ENCODE data around the gene CELA3A. TPM values are rescaled to one million over a fixed set of nuclear protein-coding genes. Genes with fewer than 3 reads are reported as not detected.
"Not testable (repeated sequence)": the region's sequence is repeated elsewhere in the genome, so short reads cannot be mapped to it uniquely, and the experiment has no call there.

The CELA3A gene
- total RNA-seq, 1 donor from 2014 or later: not detected

GRCh38 chr1:21978209-21978608 is 23.2 kb upstream of the CELA3A start:
- H3K4me1 Mint-ChIP-seq (ENCODE audit: low read depth, unreplicated experiment); H3K27me3 Mint-ChIP-seq (ENCODE audit: low read depth, unreplicated experiment); H2AFZ ChIP-seq (ENCODE audit: low read depth, low read length); H3K36me3 Mint-ChIP-seq (ENCODE audit: low read depth, unreplicated experiment); H3K9me3 ChIP-seq (ENCODE audit: insufficient read depth, low read depth, low read length); FAIRE-seq; H3K27me3 ChIP-seq (ENCODE audit: insufficient read depth, low read length); H3K27ac ChIP-seq (ENCODE audit: low read depth, low read length); H3K4me1 ChIP-seq (ENCODE audit: insufficient read depth, low read length); H3K27ac Mint-ChIP-seq (ENCODE audit: unreplicated experiment); H3K9me3 Mint-ChIP-seq (ENCODE audit: unreplicated experiment); H3K9ac ChIP-seq (ENCODE audit: low read length); H3K79me2 ChIP-seq (ENCODE audit: insufficient read depth, low read length); H3K4me3 Mint-ChIP-seq (ENCODE audit: unreplicated experiment); H3K36me3 ChIP-seq (ENCODE audit: insufficient read depth, low read length); H3K4me2 ChIP-seq (ENCODE audit: low read length); DNase-seq (ENCODE audit: low read depth); H4K20me1 ChIP-seq (ENCODE audit: insufficient read depth, low read length); H3K4me3 ChIP-seq (ENCODE audit: insufficient read depth, low read depth, low read length): not testable (repeated sequence)

GRCh38 chr1:21980515-21981220 is 20.8 kb upstream of the CELA3A start:
- H3K79me2 ChIP-seq (ENCODE audit: insufficient read depth, low read length); DNase-seq (ENCODE audit: low read depth): not testable (repeated sequence)

GRCh38 chr1:21981253-21981652 is 20.2 kb upstream of the CELA3A start:
- not testable (repeated sequence) for H3K9me3 Mint-ChIP-seq (ENCODE audit: unreplicated experiment); H3K36me3 Mint-ChIP-seq (ENCODE audit: low read depth, unreplicated experiment); FAIRE-seq; H3K27ac Mint-ChIP-seq (ENCODE audit: unreplicated experiment); H4K20me1 ChIP-seq (ENCODE audit: insufficient read depth, low read length); H3K27me3 ChIP-seq (ENCODE audit: insufficient read depth, low read length); H3K4me3 Mint-ChIP-seq (ENCODE audit: unreplicated experiment); H3K4me2 ChIP-seq (ENCODE audit: low read length); H2AFZ ChIP-seq (ENCODE audit: low read depth, low read length); H3K27ac ChIP-seq (ENCODE audit: low read depth, low read length); H3K27me3 Mint-ChIP-seq (ENCODE audit: low read depth, unreplicated experiment); H3K9ac ChIP-seq (ENCODE audit: low read length); H3K4me3 ChIP-seq (ENCODE audit: insufficient read depth, low read depth, low read length); H3K4me1 Mint-ChIP-seq (ENCODE audit: low read depth, unreplicated experiment); H3K79me2 ChIP-seq (ENCODE audit: insufficient read depth, low read length); H3K9me3 ChIP-seq (ENCODE audit: insufficient read depth, low read depth, low read length); DNase-seq (ENCODE audit: low read depth); H3K36me3 ChIP-seq (ENCODE audit: insufficient read depth, low read length); H3K4me1 ChIP-seq (ENCODE audit: insufficient read depth, low read length)

More at GRCh38 chr1:21980515-21981220, 20.8 kb upstream of the CELA3A start:
- not testable (repeated sequence) for H3K4me2 ChIP-seq (ENCODE audit: low read length); H2AFZ ChIP-seq (ENCODE audit: low read depth, low read length); H3K4me1 ChIP-seq (ENCODE audit: insufficient read depth, low read length); H3K36me3 Mint-ChIP-seq (ENCODE audit: low read depth, unreplicated experiment); H3K4me3 Mint-ChIP-seq (ENCODE audit: unreplicated experiment); H3K9ac ChIP-seq (ENCODE audit: low read length); H3K27ac Mint-ChIP-seq (ENCODE audit: unreplicated experiment); H3K36me3 ChIP-seq (ENCODE audit: insufficient read depth, low read length); H3K4me1 Mint-ChIP-seq (ENCODE audit: low read depth, unreplicated experiment); H3K27me3 ChIP-seq (ENCODE audit: insufficient read depth, low read length); H3K4me3 ChIP-seq (ENCODE audit: insufficient read depth, low read depth, low read length); H3K9me3 ChIP-seq (ENCODE audit: insufficient read depth, low read depth, low read length); FAIRE-seq; H3K27me3 Mint-ChIP-seq (ENCODE audit: low read depth, unreplicated experiment); H4K20me1 ChIP-seq (ENCODE audit: insufficient read depth, low read length); H3K9me3 Mint-ChIP-seq (ENCODE audit: unreplicated experiment); H3K27ac ChIP-seq (ENCODE audit: low read depth, low read length)

GRCh38 chr1:21982122-21982521 is 19.3 kb upstream of the CELA3A start:
- not testable (repeated sequence) for H3K4me3 Mint-ChIP-seq (ENCODE audit: unreplicated experiment); DNase-seq (ENCODE audit: low read depth); H3K27ac ChIP-seq (ENCODE audit: low read depth, low read length); H3K4me3 ChIP-seq (ENCODE audit: insufficient read depth, low read depth, low read length); H3K79me2 ChIP-seq (ENCODE audit: insufficient read depth, low read length); H3K9ac ChIP-seq (ENCODE audit: low read length); H3K27me3 ChIP-seq (ENCODE audit: insufficient read depth, low read length); H3K4me2 ChIP-seq (ENCODE audit: low read length); H3K4me1 Mint-ChIP-seq (ENCODE audit: low read depth, unreplicated experiment); H3K9me3 ChIP-seq (ENCODE audit: insufficient read depth, low read depth, low read length); H3K36me3 Mint-ChIP-seq (ENCODE audit: low read depth, unreplicated experiment); H3K36me3 ChIP-seq (ENCODE audit: insufficient read depth, low read length); FAIRE-seq; H3K4me1 ChIP-seq (ENCODE audit: insufficient read depth, low read length); H3K27me3 Mint-ChIP-seq (ENCODE audit: low read depth, unreplicated experiment); H2AFZ ChIP-seq (ENCODE audit: low read depth, low read length); H4K20me1 ChIP-seq (ENCODE audit: insufficient read depth, low read length); H3K9me3 Mint-ChIP-seq (ENCODE audit: unreplicated experiment); H3K27ac Mint-ChIP-seq (ENCODE audit: unreplicated experiment)

- not testable (repeated sequence) for H4K20me1 ChIP-seq (ENCODE audit: insufficient read depth, low read length); H3K4me2 ChIP-seq (ENCODE audit: low read length); DNase-seq (ENCODE audit: low read depth); H3K9ac ChIP-seq (ENCODE audit: low read length); H3K27me3 Mint-ChIP-seq (ENCODE audit: low read depth, unreplicated experiment); H3K4me3 Mint-ChIP-seq (ENCODE audit: unreplicated experiment); H3K4me1 ChIP-seq (ENCODE audit: insufficient read depth, low read length); H3K27me3 ChIP-seq (ENCODE audit: insufficient read depth, low read length); H2AFZ ChIP-seq (ENCODE audit: low read depth, low read length); H3K36me3 ChIP-seq (ENCODE audit: insufficient read depth, low read length); H3K9me3 ChIP-seq (ENCODE audit: insufficient read depth, low read depth, low read length); H3K79me2 ChIP-seq (ENCODE audit: insufficient read depth, low read length); FAIRE-seq; H3K4me1 Mint-ChIP-seq (ENCODE audit: low read depth, unreplicated experiment); H3K4me3 ChIP-seq (ENCODE audit: insufficient read depth, low read depth, low read length); H3K27ac Mint-ChIP-seq (ENCODE audit: unreplicated experiment); H3K27ac ChIP-seq (ENCODE audit: low read depth, low read length); H3K36me3 Mint-ChIP-seq (ENCODE audit: low read depth, unreplicated experiment); H3K9me3 Mint-ChIP-seq (ENCODE audit: unreplicated experiment)
These were observed 17.9 kb upstream of the CELA3A start for GRCh38 chr1:21983539-21983938.

- not testable (repeated sequence) for H3K27me3 ChIP-seq (ENCODE audit: insufficient read depth, low read length); H3K4me1 ChIP-seq (ENCODE audit: insufficient read depth, low read length); H3K79me2 ChIP-seq (ENCODE audit: insufficient read depth, low read length); FAIRE-seq; DNase-seq (ENCODE audit: low read depth); H3K4me2 ChIP-seq (ENCODE audit: low read length); H3K4me3 ChIP-seq (ENCODE audit: insufficient read depth, low read depth, low read length); H3K36me3 ChIP-seq (ENCODE audit: insufficient read depth, low read length); H3K9me3 Mint-ChIP-seq (ENCODE audit: unreplicated experiment); H3K36me3 Mint-ChIP-seq (ENCODE audit: low read depth, unreplicated experiment); H3K4me3 Mint-ChIP-seq (ENCODE audit: unreplicated experiment); H3K9me3 ChIP-seq (ENCODE audit: insufficient read depth, low read depth, low read length); H4K20me1 ChIP-seq (ENCODE audit: insufficient read depth, low read length); H3K4me1 Mint-ChIP-seq (ENCODE audit: low read depth, unreplicated experiment); H3K27ac Mint-ChIP-seq (ENCODE audit: unreplicated experiment); H2AFZ ChIP-seq (ENCODE audit: low read depth, low read length); H3K27me3 Mint-ChIP-seq (ENCODE audit: low read depth, unreplicated experiment); H3K9ac ChIP-seq (ENCODE audit: low read length); H3K27ac ChIP-seq (ENCODE audit: low read depth, low read length)
These were observed 15.6 kb upstream of the CELA3A start for GRCh38 chr1:21985893-21986292.

All from astrocyte (in vitro differentiated cells and primary cell).